K562 (cell line): ENCODE data around the gene FBXL13. TPM values are rescaled to one million over a fixed set of nuclear protein-coding genes. Genes with fewer than 3 reads are reported as not detected.
"Not testable (repeated sequence)": the region's sequence is repeated elsewhere in the genome, so short reads cannot be mapped to it uniquely, and the experiment has no call there.

ENCODE experiments used
- ATAC-seq: fragments of 200-7000 bp; cut with Tn5 transposase; 3 replicates; pipeline ENCODE4 v1.9.1; 2020; ENCODE audit warnings: moderate library complexity
- BruUV-seq: library from RNA; stranded (reverse); fragments of 400-500 nt; replicated peaks from 2 replicates; lab custom pipeline; 2021; lab: Mats Ljungman, UMichigan
- CTCF ChIA-PET: fragments of 300-600 bp; formaldehyde crosslinking; extraction: SDS; loops from one replicate; lab custom pipeline; 2021; ENCODE audit warnings: low intra/inter-chr PET ratio; lab: Yijun Ruan, JAX
- POLR2A ChIA-PET: fragments of 300-600, 350-650 bp; sonication (Branson Sonifier 250); formaldehyde crosslinking; extraction: SDS; loops from one replicate; lab custom pipeline; 2021; ENCODE audit warnings: antibody characterized with exemption, inconsistent platforms; lab: Yijun Ruan, JAX
- DNase-seq, 4 experiments: peaks; one replicate each; pipeline versions ENCODE4 v3.0.0 to v3.0.0-alpha.2; 2011 to 2018; ENCODE audit warnings: low spot score in 3 of 4, mixed read lengths in 3 of 4; ENCODE audit errors: extremely low read depth in 1 of 4
- FAIRE-seq: peaks from 2 replicates; lab custom pipeline; 2011; peaks lifted over from hg19 to GRCh38; lab: Jason Lieb, UNC
- H2AFZ ChIP-seq: 2 replicates; pipeline ENCODE4 v1.6.0; 2011; ENCODE audit warnings: low read depth, low read length, control low read depth, inconsistent platforms
- H3K27ac ChIP-seq: fragments of 200-600 bp; 3 replicates; pipeline ENCODE4 v1.8.0; 2011; ENCODE audit warnings: low read depth, mild to moderate bottlenecking, control low read depth, inconsistent platforms, low read length, moderate library complexity, mixed read lengths; ENCODE audit errors: extremely low read depth
- H3K27me3 ChIP-seq, 2 experiments: fragments of 300-600 bp in 1 of 2; 2 replicates in 1 of 2; 3 replicates in 1 of 2; pipeline versions ENCODE4 v1.6.0 to v1.8.0; 2011; ENCODE audit warnings: inconsistent platforms in 2 of 2, low read length in 2 of 2, mild to moderate bottlenecking in 1 of 2, mixed read lengths in 1 of 2, moderate library complexity in 1 of 2; ENCODE audit not compliant: control insufficient read depth in 2 of 2, insufficient read depth in 2 of 2
- H3K36me3 ChIP-seq: fragments of 300-600 bp; 3 replicates; pipeline ENCODE4 v1.8.0; 2011; ENCODE audit warnings: mild to moderate bottlenecking, low read length, inconsistent platforms; ENCODE audit not compliant: control insufficient read depth, insufficient read depth
- H3K4me1 ChIP-seq, 2 experiments: fragments of 200-600 bp in 1 of 2; replicated peaks in 1 of 2; 2 replicates in 1 of 2; 3 replicates in 1 of 2; pipeline versions ENCODE4 v1.5.1 to v1.8.0; 2011; ENCODE audit warnings: inconsistent platforms in 2 of 2, low read length in 2 of 2, mild to moderate bottlenecking in 1 of 2, mixed read lengths in 1 of 2, moderate library complexity in 1 of 2; ENCODE audit not compliant: control insufficient read depth in 2 of 2, insufficient read depth in 2 of 2
- H3K4me2 ChIP-seq: 2 replicates; pipeline ENCODE4 v1.6.1; 2011; ENCODE audit warnings: low read length, control low read depth, inconsistent platforms, mixed read lengths; ENCODE audit not compliant: insufficient read depth
- H3K4me3 ChIP-seq: fragments of 200-600 bp; sonication (generic), shearing (Covaris generic); 2 replicates; pipeline ENCODE4 v1.5.1; 2016; ENCODE audit warnings: control low read depth, inconsistent platforms
- H3K79me2 ChIP-seq: fragments of 200-600 bp; 3 replicates; pipeline ENCODE4 v1.8.0; 2011; ENCODE audit warnings: low read length, inconsistent platforms; ENCODE audit not compliant: control insufficient read depth, insufficient read depth
- H3K9ac ChIP-seq, 2 experiments: 2 replicates each; pipeline versions ENCODE4 v1.6.0 to v1.6.1; 2011; ENCODE audit warnings: low read depth in 2 of 2, low read length in 2 of 2, control low read depth in 1 of 2, inconsistent platforms in 1 of 2, mild to moderate bottlenecking in 1 of 2, mixed read lengths in 1 of 2; ENCODE audit not compliant: insufficient read depth in 1 of 2
- H3K9me1 ChIP-seq: one replicate; pipeline ENCODE4 v1.6.0; 2011; ENCODE audit warnings: inconsistent platforms, mild to moderate bottlenecking, low read length, moderate library complexity; ENCODE audit not compliant: control insufficient read depth, insufficient read depth
- H3K9me3 ChIP-seq: replicated peaks from 2 replicates; pipeline ENCODE4 v1.5.1; 2011; ENCODE audit warnings: low read depth, low read length, inconsistent platforms; ENCODE audit not compliant: control insufficient read depth, insufficient read depth
- H4K20me1 ChIP-seq: replicated peaks from 2 replicates; pipeline ENCODE4 v1.6.1; 2011; ENCODE audit warnings: low read length, inconsistent platforms, mixed read lengths; ENCODE audit not compliant: control insufficient read depth, insufficient read depth
- NFIC ChIP-seq: fragments of 450-650 bp; IDR thresholded peaks from 2 replicates; pipeline ENCODE4 v1.6.1; 2017; ENCODE audit warnings: mild to moderate bottlenecking, inconsistent platforms
- WGBS: fragments of 100-300 bp; shearing (Covaris generic); methylation state at CpG from one replicate; pipeline ENCODE4 v1.1.6; 2016; ENCODE audit warnings: low coverage, mixed read lengths; ENCODE audit not compliant: insufficient coverage; ENCODE audit errors: missing lambda C conversion rate; 5-methylcytosine and 5-hydroxymethylcytosine counted together
- in situ Hi-C: fragments of 300-500 bp; cut with MboI; formaldehyde crosslinking; loops from 4 replicates; pipeline ENCODE4 v1.15.0; 2018; ENCODE audit warnings: inconsistent platforms, mixed read lengths
- intact Hi-C: fragments of 100-400 bp; cut with micrococcal nuclease; formaldehyde crosslinking; loops from 2 replicates; pipeline ENCODE4 v1.14.2; 2022
- polyA plus RNA-seq, 8 experiments: library from polyadenylated mRNA; depleted of rRNA in 4 of 8; stranded (reverse) in 5 of 8; unstranded in 3 of 8; fragments of >200 nt; fragmentation: Nextera tagmentation in 2 of 8; fragmentation: Illumina TruSeq in 1 of 8; extraction: Ambion mirVana in 2 of 8; extraction: Trizol in 1 of 8; gene quantifications; 2 replicates each; pipeline versions ENCODE4 v1.2.1 to v1.2.3, GENCODE V29; 2011 to 2014; ENCODE audit warnings: inconsistent platforms in 1 of 8, missing spikeins in 1 of 8
- total RNA-seq, 7 experiments: library from RNA; depleted of rRNA in 6 of 7; stranded (reverse); fragments of >200 nt in 6 of 7; fragmentation: Illumina TruSeq in 2 of 7; extraction: Trizol in 2 of 7; gene quantifications; 2 replicates each; pipeline versions ENCODE4 v1.2.1 to v1.2.3, GENCODE V29; 2011 to 2021; ENCODE audit warnings: low replicate concordance in 1 of 7
- TF ChIP-seq, protein P1 (sequence below): sonication (generic); formaldehyde crosslinking; IDR thresholded peaks from 2 replicates; pipeline ENCODE4 v1.8.1; 2022; ENCODE audit warnings: missing genetic modification reagents

Gene FBXL13
- total and polyA plus RNA-seq, 9 of the 15 experiments (the other 6 are each of a cell fraction or from before 2014, with no cell fraction given), result 16.3 to 55.0 (median 25.4) TPM

DNA sequence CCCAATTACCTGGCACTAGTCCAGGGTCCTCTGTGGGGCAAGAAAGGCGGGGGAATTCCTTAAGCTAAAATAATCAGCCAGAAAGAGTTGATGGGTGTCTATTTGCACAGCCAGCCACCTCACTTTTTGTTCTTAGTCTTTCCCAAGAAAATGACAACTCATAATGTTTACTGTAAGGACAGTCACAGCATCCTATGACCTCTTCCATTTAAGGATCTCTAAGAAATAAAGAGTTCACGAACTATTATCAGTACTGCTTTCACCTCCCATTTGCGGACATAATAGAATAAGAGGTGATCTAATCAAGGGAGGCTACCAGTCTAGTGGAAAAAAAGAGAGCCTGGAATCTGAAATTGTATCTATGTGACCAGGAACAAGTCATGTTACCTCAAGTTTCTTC lies 234.2 kb downstream of the FBXL13 start:
- Histone ChIP-seq H3K79me2 (no peaks in the 10 kb centered on the region), H2AFZ (no peak overlapping the region), H3K4me2 (no peak overlapping the region), H3K9me3 (no peaks in the 10 kb centered on the region), H3K36me3 (peaks cover 14% of the 10 kb centered on the region), H3K9me1 (no peaks in the 10 kb centered on the region), H3K4me3 (no peak overlapping the region), H3K27ac (no peak overlapping the region), H3K9ac (no peak overlapping the region), H4K20me1 (no peaks in the 10 kb centered on the region), H3K27me3 (no peaks in the 10 kb centered on the region), H3K4me1 (no peaks in the 10 kb centered on the region)
- no peak for ATAC-seq
- no peak for FAIRE-seq
- no peak for DNase-seq
- no TSS peak for BruUV-seq
- POLR2A ChIA-PET, result interaction anchor here (0.7 to 1.5 kb wide), 3 partner anchors 19 to 51 kb away, joined by 3 to 6 read pairs (median 3); no protein-coding TSS in a partner anchor
- TF ChIP-seq NFIC, result peak; percentile 38; the same call in 1 of the 2 replicates
- TF ChIP-seq, protein P1, sequence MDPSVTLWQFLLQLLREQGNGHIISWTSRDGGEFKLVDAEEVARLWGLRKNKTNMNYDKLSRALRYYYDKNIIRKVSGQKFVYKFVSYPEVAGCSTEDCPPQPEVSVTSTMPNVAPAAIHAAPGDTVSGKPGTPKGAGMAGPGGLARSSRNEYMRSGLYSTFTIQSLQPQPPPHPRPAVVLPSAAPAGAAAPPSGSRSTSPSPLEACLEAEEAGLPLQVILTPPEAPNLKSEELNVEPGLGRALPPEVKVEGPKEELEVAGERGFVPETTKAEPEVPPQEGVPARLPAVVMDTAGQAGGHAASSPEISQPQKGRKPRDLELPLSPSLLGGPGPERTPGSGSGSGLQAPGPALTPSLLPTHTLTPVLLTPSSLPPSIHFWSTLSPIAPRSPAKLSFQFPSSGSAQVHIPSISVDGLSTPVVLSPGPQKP, result no peak
- CTCF ChIA-PET, result no interaction called here
- 67% methylated on average over 3 of the region's 3 CpGs for WGBS
- in situ Hi-C loops (no loop called here), intact Hi-C loops (no loop called here)

- H3K9ac ChIP-seq, H3K79me2 ChIP-seq, H3K27ac ChIP-seq, BruUV-seq, H2AFZ ChIP-seq, H3K4me2 ChIP-seq, CTCF ChIA-PET, DNase-seq, H3K4me1 ChIP-seq, in situ Hi-C loops, H3K9me3 ChIP-seq, ATAC-seq, H3K9me1 ChIP-seq, H3K27me3 ChIP-seq, intact Hi-C loops, FAIRE-seq, H3K4me3 ChIP-seq, H4K20me1 ChIP-seq: not testable (repeated sequence)
- 64% methylated on average over 10 of the region's 10 CpGs for WGBS
- POLR2A ChIA-PET, result interaction anchor here (0.7 kb wide), 1 partner anchor 8 kb away, joined by 3 read pairs; no protein-coding TSS in a partner anchor
- H3K36me3 ChIP-seq, result peaks cover 16% of the 10 kb centered on the region; the same call in 2 of the 3 replicates
Measured at GRCh38 chr7:102838572-102839101, 236.0 kb downstream of the FBXL13 start.
